ENCODE results near the gene TMEM109.

DNA sequence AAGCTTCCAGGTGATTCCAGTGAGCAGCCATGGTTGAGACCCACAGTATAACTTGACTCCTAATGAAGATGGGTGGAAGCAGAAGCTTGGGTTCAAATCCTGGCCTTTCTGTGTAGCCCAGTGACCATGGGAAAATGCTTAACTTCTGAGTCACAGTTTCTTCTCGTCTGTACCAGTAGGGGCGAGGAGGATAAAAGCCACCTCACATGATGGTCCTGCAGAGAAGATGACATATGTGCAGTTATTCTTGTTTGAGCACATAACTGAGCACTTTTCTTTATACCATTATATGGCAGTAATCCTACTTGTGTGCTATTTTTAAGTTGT lies 4.9 kb downstream of the TMEM109 start:
- TF ChIP-seq RFX5 (IDR thresholded peaks at IDR 0.05; ENCODE audit: low read depth, low read length) (no peak), POLR2A (IDR thresholded peaks at IDR 0.05; ENCODE audit: low read depth, low read length) (no peak), CEBPB (IDR thresholded peaks at IDR 0.05; ENCODE audit: low read depth, low read length) (no peak), RAD21 (IDR thresholded peaks at IDR 0.05; ENCODE audit: low read length) (no peak), SMC3 (IDR thresholded peaks at IDR 0.05; ENCODE audit: low read depth, low read length) (no peak), MAZ (IDR thresholded peaks at IDR 0.05; ENCODE audit: borderline replicate concordance, low read depth, low read length) (no peak)
- TF ChIP-seq, protein P1, sequence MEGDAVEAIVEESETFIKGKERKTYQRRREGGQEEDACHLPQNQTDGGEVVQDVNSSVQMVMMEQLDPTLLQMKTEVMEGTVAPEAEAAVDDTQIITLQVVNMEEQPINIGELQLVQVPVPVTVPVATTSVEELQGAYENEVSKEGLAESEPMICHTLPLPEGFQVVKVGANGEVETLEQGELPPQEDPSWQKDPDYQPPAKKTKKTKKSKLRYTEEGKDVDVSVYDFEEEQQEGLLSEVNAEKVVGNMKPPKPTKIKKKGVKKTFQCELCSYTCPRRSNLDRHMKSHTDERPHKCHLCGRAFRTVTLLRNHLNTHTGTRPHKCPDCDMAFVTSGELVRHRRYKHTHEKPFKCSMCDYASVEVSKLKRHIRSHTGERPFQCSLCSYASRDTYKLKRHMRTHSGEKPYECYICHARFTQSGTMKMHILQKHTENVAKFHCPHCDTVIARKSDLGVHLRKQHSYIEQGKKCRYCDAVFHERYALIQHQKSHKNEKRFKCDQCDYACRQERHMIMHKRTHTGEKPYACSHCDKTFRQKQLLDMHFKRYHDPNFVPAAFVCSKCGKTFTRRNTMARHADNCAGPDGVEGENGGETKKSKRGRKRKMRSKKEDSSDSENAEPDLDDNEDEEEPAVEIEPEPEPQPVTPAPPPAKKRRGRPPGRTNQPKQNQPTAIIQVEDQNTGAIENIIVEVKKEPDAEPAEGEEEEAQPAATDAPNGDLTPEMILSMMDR (conservative IDR thresholded peaks at IDR 0.05; ENCODE audit: low read depth, low read length), result no peak
